T-helper 2 cell treated with Interferon-gamma antibody and Interleukin-4, amounts not matched to agents 100 ng/mL and 5 ng/mL, for 36 hours (primary cell): ENCODE results near the gene NR5A1. TPM values are rescaled to one million over a fixed set of nuclear protein-coding genes. Genes with fewer than 3 reads are reported as not detected.

Experiments used
- intact Hi-C: fragments of 100-400 bp; cut with micrococcal nuclease; formaldehyde crosslinking; loops from one replicate; pipeline ENCODE4 v1.15.1; 2023
- total RNA-seq: library from RNA; stranded (reverse); gene quantifications from 2 replicates; pipeline ENCODE4 v1.2.3, GENCODE V29; 2022

Gene NR5A1
- total RNA-seq, 1 donor from 2014 or later = not detected

- intact Hi-C loops = no loop called here
Observed at GRCh38 chr9:124514874-124515273, 7.7 kb upstream of the NR5A1 start.

- intact Hi-C loops = no loop called here
Observed at GRCh38 chr9:124514125-124514524, 6.9 kb upstream of the NR5A1 start.

- intact Hi-C loops = no loop called here
Observed at GRCh38 chr9:124513376-124513994, 6.3 kb upstream of the NR5A1 start.

GRCh38 chr9:124512806-124513204 is 5.6 kb upstream of the NR5A1 start:
- intact Hi-C loops = no loop called here

- intact Hi-C loops = no loop called here
Observed at GRCh38 chr9:124511891-124512805, 4.9 kb upstream of the NR5A1 start.

GRCh38 chr9:124511426-124511840 is 4.2 kb upstream of the NR5A1 start:
- intact Hi-C loops = no loop called here

- intact Hi-C loops = no loop called here
Observed at GRCh38 chr9:124510650-124511425, 3.6 kb upstream of the NR5A1 start.

GRCh38 chr9:124507880-124508423 is 753 bp upstream of the NR5A1 start:
- intact Hi-C loops = no loop called here

- intact Hi-C loops = no loop called here
Observed at GRCh38 chr9:124506433-124506832, 766 bp downstream of the NR5A1 start.

GRCh38 chr9:124505901-124506346 is 1.3 kb downstream of the NR5A1 start:
- intact Hi-C loops = no loop called here

DNA sequence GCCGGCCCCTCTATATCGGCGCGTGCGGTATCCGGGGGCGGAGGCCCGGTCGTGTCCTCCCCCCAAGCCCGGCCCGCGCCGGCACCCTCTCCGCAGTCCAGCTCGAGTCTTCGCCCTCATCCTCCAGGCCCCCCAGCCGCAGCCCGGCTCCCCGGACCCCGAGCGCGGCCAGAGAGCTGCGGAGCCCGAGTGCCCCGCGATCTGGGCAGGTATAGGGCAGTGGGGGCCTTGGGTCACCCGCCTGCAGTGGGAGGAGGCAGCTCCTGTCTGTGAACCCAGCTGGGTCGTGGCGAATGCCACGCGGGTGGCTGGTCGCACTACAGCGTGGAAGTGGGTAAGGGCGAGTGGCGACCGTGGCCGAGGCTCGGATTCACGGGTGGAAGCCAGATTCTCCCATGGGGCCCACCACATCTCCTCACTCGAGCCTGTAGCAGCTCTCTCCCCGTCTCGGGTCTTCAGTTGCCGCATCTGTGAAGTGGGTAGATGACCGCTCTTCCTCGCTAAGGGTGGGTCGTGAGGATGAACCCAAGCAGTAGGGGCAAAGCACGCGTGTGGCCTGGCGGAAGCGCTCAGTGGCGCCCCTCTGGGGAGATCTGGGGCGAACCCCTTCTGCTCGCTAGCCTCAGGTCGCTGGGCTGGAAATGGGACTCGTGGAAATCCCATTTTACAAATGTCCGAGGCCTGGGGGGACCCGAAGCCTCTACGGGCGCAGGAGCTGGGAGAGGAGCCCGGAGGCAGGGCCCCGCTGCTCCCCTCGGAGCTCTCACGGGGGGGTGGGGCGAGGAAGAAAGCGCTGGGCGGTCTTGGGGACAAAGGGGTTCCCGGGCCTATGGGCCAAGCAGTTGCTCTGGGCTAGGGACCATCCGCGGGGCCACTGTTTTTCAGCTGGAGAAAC is 1.9 kb downstream of the NR5A1 start:
- intact Hi-C loops = no loop called here

DNA sequence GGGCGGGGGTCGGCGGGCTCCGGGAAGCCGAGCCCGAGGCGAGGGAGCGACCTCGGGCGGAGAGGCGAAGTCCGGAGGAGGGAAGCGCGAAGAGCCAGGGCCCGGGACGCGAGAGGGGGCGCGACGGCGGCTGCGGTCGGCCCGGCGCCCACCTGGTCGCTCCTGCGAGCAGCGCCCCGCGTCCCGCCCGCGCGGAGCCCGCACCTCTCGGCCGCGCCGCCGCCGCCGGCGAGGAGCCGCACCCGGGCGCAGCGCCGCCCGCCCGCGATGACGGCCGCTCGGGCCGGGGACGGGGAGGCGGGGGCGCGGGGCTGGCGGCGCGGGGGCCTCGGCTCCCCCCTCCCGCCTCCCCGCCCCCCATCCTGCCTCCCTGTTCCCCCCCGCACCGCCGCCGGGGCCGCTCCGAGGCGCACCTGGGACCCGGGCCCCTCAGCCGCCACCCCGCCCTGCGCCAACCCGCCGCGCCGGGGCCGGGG is 2.6 kb downstream of the NR5A1 start:
- intact Hi-C loops = no loop called here

- intact Hi-C loops = no loop called here
Observed at GRCh38 chr9:124503713-124504529, 3.3 kb downstream of the NR5A1 start.

GRCh38 chr9:124502711-124503702 is 4.2 kb downstream of the NR5A1 start:
- intact Hi-C loops = no loop called here

GRCh38 chr9:124501771-124502320 is 5.4 kb downstream of the NR5A1 start:
- intact Hi-C loops = no loop called here

DNA sequence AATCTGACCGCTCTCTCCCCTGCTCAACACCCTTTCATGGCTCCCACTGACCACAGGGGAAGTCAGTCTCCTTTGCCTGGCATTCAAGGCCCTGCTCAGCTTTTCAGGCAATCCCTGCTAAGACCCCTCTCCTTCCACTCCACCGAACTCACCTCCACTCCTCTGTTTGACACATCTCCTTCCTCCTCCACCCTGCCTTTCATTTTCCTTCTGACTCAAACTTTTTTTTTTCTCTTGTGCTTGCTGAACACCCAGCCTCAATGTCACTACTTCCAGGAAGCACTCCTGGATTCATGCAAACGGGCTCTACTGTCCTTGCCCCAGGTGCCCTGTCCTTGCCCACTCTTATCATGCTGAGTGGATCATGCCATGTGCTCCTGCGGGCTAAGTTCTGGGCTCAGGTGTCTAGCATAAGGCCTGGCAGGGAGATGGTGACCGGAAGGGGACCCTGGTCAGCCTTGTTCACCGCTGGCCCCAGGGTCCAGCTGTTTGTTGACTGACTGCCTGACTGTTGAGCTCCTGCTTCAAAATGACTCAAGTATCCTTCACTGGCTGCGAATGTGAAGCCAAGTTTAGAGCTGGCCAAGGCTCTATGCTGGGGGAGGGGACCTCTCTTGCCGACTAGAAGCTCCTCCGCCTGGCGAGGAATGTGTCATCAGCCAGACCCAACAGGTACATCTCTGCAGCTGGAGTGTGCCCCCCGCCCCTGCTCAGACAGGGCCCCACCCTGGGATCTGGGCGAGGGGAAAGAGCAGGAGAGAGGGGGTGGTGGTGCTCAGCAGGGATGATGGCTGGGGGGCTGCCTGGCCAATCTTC is 6.2 kb downstream of the NR5A1 start:
- intact Hi-C loops = no loop called here
